Trophoblast cell (in vitro differentiated cells and primary cell): ENCODE results near the gene SCRN2.
A peak's percentile ranks its signal among the peaks of the same experiment; 100 is the strongest.

Experiments
- DNase-seq, 2 donors: peaks; one replicate each; pipeline ENCODE4 v3.0.0-alpha.2; 2016
- H2AFZ ChIP-seq: 2 replicates; pipeline ENCODE4 v1.6.1; 2013; ENCODE audit warnings: low read length, moderate library complexity, mild to moderate bottlenecking; ENCODE audit not compliant: insufficient read depth, poor library complexity
- H2AK5ac ChIP-seq: 2 replicates; pipeline ENCODE4 v1.6.1; 2013; ENCODE audit warnings: mild to moderate bottlenecking, low read length
- H2BK120ac ChIP-seq: 2 replicates; pipeline ENCODE4 v1.6.1; 2013; ENCODE audit warnings: low read length, mild to moderate bottlenecking, moderate library complexity; ENCODE audit not compliant: insufficient read depth, poor library complexity
- H2BK12ac ChIP-seq: 2 replicates; pipeline ENCODE4 v1.6.1; 2013; ENCODE audit warnings: mild to moderate bottlenecking, low read length, moderate library complexity
- H2BK5ac ChIP-seq: 2 replicates; pipeline ENCODE4 v1.6.1; 2013; ENCODE audit warnings: low read length, low read depth, moderate library complexity, mild to moderate bottlenecking; ENCODE audit not compliant: poor library complexity
- H3K14ac ChIP-seq: 2 replicates; pipeline ENCODE4 v1.6.1; 2013; ENCODE audit warnings: mild to moderate bottlenecking, low read length
- H3K18ac ChIP-seq: 2 replicates; pipeline ENCODE4 v1.6.1; 2013; ENCODE audit warnings: mild to moderate bottlenecking, low read length
- H3K23ac ChIP-seq: 2 replicates; pipeline ENCODE4 v1.6.1; 2013; ENCODE audit warnings: low read length
- H3K27ac ChIP-seq: 2 replicates; pipeline ENCODE4 v1.5.1; 2013; ENCODE audit warnings: low read depth, mild to moderate bottlenecking, inconsistent platforms, low read length, moderate library complexity
- H3K27me3 ChIP-seq: 2 replicates; pipeline ENCODE4 v1.6.1; 2013; ENCODE audit warnings: inconsistent platforms, mild to moderate bottlenecking, low read length, moderate library complexity; ENCODE audit not compliant: insufficient read depth
- H3K36me3 ChIP-seq, 2 experiments: 1 replicate in 1 of 2; 2 replicates in 1 of 2; pipeline ENCODE4 v1.6.1; 2013; ENCODE audit warnings: low read length in 2 of 2, mild to moderate bottlenecking in 2 of 2, moderate library complexity in 1 of 2; ENCODE audit not compliant: insufficient read depth in 2 of 2, control insufficient read depth in 1 of 2
- H3K4ac ChIP-seq: 2 replicates; pipeline ENCODE4 v1.6.1; 2013; ENCODE audit warnings: low read depth, mild to moderate bottlenecking, low read length, moderate library complexity
- H3K4me1 ChIP-seq, 2 experiments: 1 replicate in 1 of 2; 2 replicates in 1 of 2; pipeline ENCODE4 v1.6.1; 2013; ENCODE audit warnings: low read length in 2 of 2, mild to moderate bottlenecking in 2 of 2, moderate library complexity in 1 of 2; ENCODE audit not compliant: insufficient read depth in 2 of 2, control insufficient read depth in 1 of 2
- H3K4me2 ChIP-seq: 2 replicates; pipeline ENCODE4 v1.6.1; 2013; ENCODE audit warnings: inconsistent platforms, mild to moderate bottlenecking, low read length, moderate library complexity
- H3K4me3 ChIP-seq: 2 replicates; pipeline ENCODE4 v1.5.1; 2013; ENCODE audit warnings: mild to moderate bottlenecking, low read depth, low read length, inconsistent platforms
- H3K79me1 ChIP-seq: one replicate; pipeline ENCODE4 v1.6.1; 2013; ENCODE audit warnings: low read length
- H3K79me2 ChIP-seq: 2 replicates; pipeline ENCODE4 v1.6.1; 2013; ENCODE audit warnings: low read length, mild to moderate bottlenecking; ENCODE audit not compliant: control insufficient read depth, insufficient read depth, poor library complexity
- H3K9ac ChIP-seq: 2 replicates; pipeline ENCODE4 v1.6.1; 2013; ENCODE audit warnings: mild to moderate bottlenecking, low read length
- H3K9me3 ChIP-seq: 2 replicates; pipeline ENCODE4 v1.6.1; 2013; ENCODE audit warnings: low read depth, mild to moderate bottlenecking, control low read depth, inconsistent platforms, low read length; ENCODE audit not compliant: insufficient read depth
- H4K12ac ChIP-seq: 2 replicates; pipeline ENCODE4 v1.6.1; 2013; ENCODE audit warnings: low read depth, mild to moderate bottlenecking, low read length, moderate library complexity
- H4K8ac ChIP-seq: 2 replicates; pipeline ENCODE4 v1.6.1; 2013; ENCODE audit warnings: low read depth, mild to moderate bottlenecking, low read length, moderate library complexity
- H4K91ac ChIP-seq: one replicate; pipeline ENCODE4 v1.6.1; 2013; ENCODE audit warnings: low read depth, mild to moderate bottlenecking, low read length, moderate library complexity
- WGBS: extraction: QIAGEN DNeasy Blood & Tissue Kit; methylation state at CpG from one replicate; pipeline ENCODE4 v1.1.7; 2013; ENCODE audit warnings: missing lambda C conversion rate; ENCODE audit not compliant: insufficient read length, insufficient coverage; ENCODE audit errors: extremely low coverage; 5-methylcytosine and 5-hydroxymethylcytosine counted together

SCRN2 gene

GRCh38 chr17:47875011-47875985, 34.2 kb upstream of the SCRN2 start:
- H2BK120ac ChIP-seq, result peak overlapping the region; percentile 20
- H3K9ac ChIP-seq, result no peak overlapping the region
- H3K18ac ChIP-seq, result no peak overlapping the region
- H4K91ac ChIP-seq, result peak overlapping the region; percentile 65
- H2BK12ac ChIP-seq, result peak overlapping the region; percentile 35
- peaks cover 29 to 37% of the 10 kb centered on the region in 2 experiments for H3K4me1 ChIP-seq
- no peak overlapping the region for H3K4me3 ChIP-seq
- H4K12ac ChIP-seq, result no peak overlapping the region
- H3K4ac ChIP-seq, result peak overlapping the region; percentile 12
- H3K27ac ChIP-seq, result peak overlapping the region; percentile 69
- peak overlapping the region; percentile 59 for H2BK5ac ChIP-seq
- H3K23ac ChIP-seq, result no peak overlapping the region
- no peaks in the 10 kb centered on the region for H3K27me3 ChIP-seq
- H2AK5ac ChIP-seq, result peak overlapping the region; percentile 36
- H3K9me3 ChIP-seq, result peaks cover 3% of the 10 kb centered on the region
- H4K8ac ChIP-seq, result peak overlapping the region; percentile 33
- H3K4me2 ChIP-seq, result peak overlapping the region; percentile 28
- no peak overlapping the region for H2AFZ ChIP-seq
- peaks cover 32% of the 10 kb centered on the region for H3K79me1 ChIP-seq
- no CpG with 5 or more reads among the region's 11 CpGs for WGBS
- peak in 1 of 2 donors; percentile 58 for DNase-seq
- no peaks in the 10 kb centered on the region for H3K36me3 ChIP-seq
- peaks cover 2% of the 10 kb centered on the region for H3K79me2 ChIP-seq
- peak overlapping the region; percentile 26 for H3K14ac ChIP-seq

DNA sequence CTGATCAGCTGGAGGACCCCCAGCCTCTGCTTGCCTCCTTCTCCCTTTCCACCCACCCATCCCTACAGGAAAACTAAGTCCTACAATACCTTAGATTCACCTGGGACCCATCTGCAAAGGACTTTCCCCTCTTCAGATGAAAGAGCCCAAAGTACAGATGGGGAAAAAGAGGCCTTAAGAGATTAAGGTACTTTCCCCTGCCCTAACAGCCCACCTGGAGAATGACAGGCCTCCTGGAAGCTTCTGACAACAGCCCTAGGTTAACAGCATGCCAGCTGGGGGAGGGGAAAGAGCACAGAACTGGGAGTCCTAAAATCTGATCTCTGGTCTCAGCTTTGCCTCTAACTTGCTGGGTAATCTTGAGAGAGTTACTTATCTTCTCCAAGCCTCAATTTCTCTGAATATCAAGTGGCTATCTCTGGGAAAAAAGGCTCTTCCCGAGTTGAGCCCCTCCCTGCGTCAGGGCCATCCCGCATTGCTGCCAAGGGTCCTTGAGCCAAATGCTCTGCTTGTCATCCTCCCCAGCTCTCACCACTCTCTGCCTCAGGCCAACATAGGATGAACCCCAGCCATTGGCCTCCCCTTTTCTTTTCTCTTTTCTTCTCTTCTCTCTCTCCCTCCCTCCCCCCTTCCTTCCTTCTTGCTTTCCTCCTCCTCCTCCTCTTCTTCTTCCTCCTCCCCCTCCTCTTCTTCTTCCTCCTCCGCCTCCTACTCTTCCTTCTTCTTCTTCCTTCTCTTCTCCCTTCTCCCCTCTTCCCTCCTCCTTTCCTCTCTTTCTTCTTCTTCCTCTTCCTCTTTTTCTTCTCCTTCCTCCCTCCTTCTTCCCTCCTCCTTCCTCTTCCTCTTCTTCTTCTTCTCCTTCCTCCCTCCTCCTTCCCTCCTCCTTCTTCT, 32.4 kb upstream of the SCRN2 start:
- Histone ChIP-seq H3K4me2 (no peak overlapping the region), H3K9ac (no peak overlapping the region), H2BK12ac (no peak overlapping the region), H3K23ac (no peak overlapping the region), H4K12ac (no peak overlapping the region), H4K8ac (no peak overlapping the region), H4K91ac (peak overlapping the region; percentile 92), H3K9me3 (no peaks in the 10 kb centered on the region), H3K27ac (peak overlapping the region; percentile 20), H2BK120ac (peak overlapping the region; percentile 20), H3K79me2 (peaks cover 2% of the 10 kb centered on the region), H3K14ac (peak overlapping the region; percentile 48), H3K18ac (no peak overlapping the region), H3K4me1 (peaks cover 35 to 36% of the 10 kb centered on the region in 2 experiments), H2AK5ac (no peak overlapping the region), H3K4me3 (no peak overlapping the region), H2BK5ac (peak overlapping the region; percentile 26), H3K4ac (no peak overlapping the region), H2AFZ (no peak overlapping the region), H3K27me3 (no peaks in the 10 kb centered on the region), H3K79me1 (peaks cover 35% of the 10 kb centered on the region), H3K36me3 (no peaks in the 10 kb centered on the region)
- no peak for DNase-seq
- no CpG with 5 or more reads among the region's 4 CpGs for WGBS

DNA sequence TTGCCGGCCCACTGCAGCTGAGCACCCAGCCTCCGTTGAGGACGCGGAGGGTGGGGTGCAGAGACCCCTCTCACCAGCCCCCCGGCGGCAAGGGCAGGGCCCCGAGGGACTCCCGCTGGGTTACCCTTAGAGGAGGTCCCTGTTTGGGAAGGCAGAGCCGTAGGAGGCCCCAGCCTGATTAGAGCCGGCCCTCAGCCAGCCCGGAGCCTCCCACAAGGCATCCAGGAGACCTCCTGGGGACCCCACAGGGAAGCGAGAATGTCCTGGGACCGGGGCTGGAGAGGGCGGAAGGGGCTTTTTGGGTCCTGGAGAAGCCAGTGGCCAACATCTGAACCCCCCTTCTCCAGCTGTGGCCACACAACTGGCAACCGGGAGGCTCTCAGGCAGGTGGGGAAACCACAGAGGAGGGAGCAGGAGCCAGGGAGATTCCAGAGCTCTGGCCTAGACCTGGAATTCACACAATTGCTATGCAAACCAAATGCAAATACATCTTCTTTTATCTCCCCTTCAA, 31.6 kb upstream of the SCRN2 start:
- DNase-seq, result no peak
- H4K91ac ChIP-seq, result peak overlapping the region; percentile 92
- peaks cover 35% of the 10 kb centered on the region for H3K79me1 ChIP-seq
- H3K4ac ChIP-seq, result peak overlapping the region; percentile 14
- WGBS, result no CpG with 5 or more reads among the region's 15 CpGs
- H3K4me1 ChIP-seq, result peaks cover 32% of the 10 kb centered on the region in 2 experiments
- peak overlapping the region; percentile 66 for H2BK12ac ChIP-seq
- no peaks in the 10 kb centered on the region for H3K9me3 ChIP-seq
- H3K36me3 ChIP-seq, result no peaks in the 10 kb centered on the region
- no peak overlapping the region for H3K23ac ChIP-seq
- peak overlapping the region; percentile 77 for H2BK120ac ChIP-seq
- H3K4me2 ChIP-seq, result peak overlapping the region; percentile 48
- peak overlapping the region; percentile 20 for H3K27ac ChIP-seq
- H2AK5ac ChIP-seq, result peak overlapping the region; percentile 45
- no peak overlapping the region for H3K9ac ChIP-seq
- H3K14ac ChIP-seq, result peak overlapping the region; percentile 71
- H3K18ac ChIP-seq, result peak overlapping the region; percentile 62
- H2AFZ ChIP-seq, result peak overlapping the region; percentile 37
- H3K4me3 ChIP-seq, result no peak overlapping the region
- H3K79me2 ChIP-seq, result peaks cover 2% of the 10 kb centered on the region
- H4K12ac ChIP-seq, result peak overlapping the region; percentile 75
- H3K27me3 ChIP-seq, result no peaks in the 10 kb centered on the region
- H2BK5ac ChIP-seq, result peak overlapping the region; percentile 71
- H4K8ac ChIP-seq, result peak overlapping the region; percentile 83
